ENCODE data around the gene ARHGAP18.

ARHGAP18 gene

DNA sequence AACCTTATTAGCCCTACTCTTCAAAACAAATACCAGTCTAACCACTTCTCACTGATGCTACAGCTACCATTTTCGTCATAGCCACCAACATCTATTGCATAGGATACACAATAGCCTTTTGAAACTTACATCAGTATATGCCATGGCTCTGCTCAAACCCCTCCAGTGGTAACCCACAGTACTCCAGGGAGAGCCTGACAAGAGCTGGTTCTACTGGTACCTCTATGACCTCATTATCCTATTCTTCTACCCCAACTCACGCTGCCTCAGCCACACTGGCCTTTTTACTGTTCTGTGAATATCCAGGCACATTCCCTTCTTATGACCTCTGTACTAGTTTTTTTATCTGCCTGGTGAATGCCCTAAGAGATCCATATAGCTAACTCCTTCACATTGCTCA is 157.6 kb downstream of the ARHGAP18 start:
- H3K4me1 ChIP-seq (ENCODE audit: low read length) = no peaks in the 10 kb centered on the region
- H3K9ac ChIP-seq (ENCODE audit: low read length) = no peak overlapping the region
- H2AFZ ChIP-seq (ENCODE audit: low read length) = no peak overlapping the region
- no peak overlapping the region for H3K4me2 ChIP-seq (ENCODE audit: low read depth, low read length)
- no peaks in the 10 kb centered on the region for H3K36me3 ChIP-seq (replicated peaks; ENCODE audit: insufficient read depth, low read length)
- no peaks in the 10 kb centered on the region; the same call in 1 of the 2 replicates for H3K9me3 ChIP-seq (replicated peaks; ENCODE audit: insufficient read depth, low read length)
- H3F3A ChIP-seq (ENCODE audit: insufficient read depth, low read length) = no peaks in the 10 kb centered on the region
- H3K9me2 ChIP-seq (replicated peaks; ENCODE audit: insufficient read depth, low read length) = no peaks in the 10 kb centered on the region
- DNase-seq = no peak
- H4K20me1 ChIP-seq (ENCODE audit: insufficient read depth, low read length) = no peaks in the 10 kb centered on the region
- no peaks in the 10 kb centered on the region for H3K27me3 ChIP-seq (replicated peaks; ENCODE audit: insufficient read depth, low read length)
- no peak overlapping the region for H3K4me3 ChIP-seq (ENCODE audit: low read length)
- H3K27ac ChIP-seq (ENCODE audit: low read length) = no peak overlapping the region
- TF ChIP-seq, protein P1, sequence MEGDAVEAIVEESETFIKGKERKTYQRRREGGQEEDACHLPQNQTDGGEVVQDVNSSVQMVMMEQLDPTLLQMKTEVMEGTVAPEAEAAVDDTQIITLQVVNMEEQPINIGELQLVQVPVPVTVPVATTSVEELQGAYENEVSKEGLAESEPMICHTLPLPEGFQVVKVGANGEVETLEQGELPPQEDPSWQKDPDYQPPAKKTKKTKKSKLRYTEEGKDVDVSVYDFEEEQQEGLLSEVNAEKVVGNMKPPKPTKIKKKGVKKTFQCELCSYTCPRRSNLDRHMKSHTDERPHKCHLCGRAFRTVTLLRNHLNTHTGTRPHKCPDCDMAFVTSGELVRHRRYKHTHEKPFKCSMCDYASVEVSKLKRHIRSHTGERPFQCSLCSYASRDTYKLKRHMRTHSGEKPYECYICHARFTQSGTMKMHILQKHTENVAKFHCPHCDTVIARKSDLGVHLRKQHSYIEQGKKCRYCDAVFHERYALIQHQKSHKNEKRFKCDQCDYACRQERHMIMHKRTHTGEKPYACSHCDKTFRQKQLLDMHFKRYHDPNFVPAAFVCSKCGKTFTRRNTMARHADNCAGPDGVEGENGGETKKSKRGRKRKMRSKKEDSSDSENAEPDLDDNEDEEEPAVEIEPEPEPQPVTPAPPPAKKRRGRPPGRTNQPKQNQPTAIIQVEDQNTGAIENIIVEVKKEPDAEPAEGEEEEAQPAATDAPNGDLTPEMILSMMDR (IDR thresholded peaks at IDR 0.05; ENCODE audit: low read length) = no peak
- TF ChIP-seq EZH2 (optimal IDR thresholded peaks at IDR 0.05; ENCODE audit: low read depth, low read length) (no peak), EZH2phosphoT487 (IDR thresholded peaks at IDR 0.05; ENCODE audit: low read length) (no peak)
- H3K79me2 ChIP-seq (ENCODE audit: low read length) = no peaks in the 10 kb centered on the region

GRCh38 chr6:129551486-129551885 is 158.5 kb downstream of the ARHGAP18 start:
- no peak for DNase-seq
- Histone ChIP-seq H3K9me2 (replicated peaks; ENCODE audit: insufficient read depth, low read length) (no peaks in the 10 kb centered on the region), H2AFZ (ENCODE audit: low read length) (no peak overlapping the region), H3K9me3 (replicated peaks; ENCODE audit: insufficient read depth, low read length) (no peaks in the 10 kb centered on the region; the same call in 1 of the 2 replicates), H3K4me1 (ENCODE audit: low read length) (no peaks in the 10 kb centered on the region), H3K27me3 (replicated peaks; ENCODE audit: insufficient read depth, low read length) (no peaks in the 10 kb centered on the region), H3K4me2 (ENCODE audit: low read depth, low read length) (no peak overlapping the region), H3K4me3 (ENCODE audit: low read length) (no peak overlapping the region), H3K27ac (ENCODE audit: low read length) (no peak overlapping the region), H3F3A (ENCODE audit: insufficient read depth, low read length) (no peaks in the 10 kb centered on the region), H4K20me1 (ENCODE audit: insufficient read depth, low read length) (no peaks in the 10 kb centered on the region), H3K79me2 (ENCODE audit: low read length) (no peaks in the 10 kb centered on the region), H3K9ac (ENCODE audit: low read length) (no peak overlapping the region), H3K36me3 (replicated peaks; ENCODE audit: insufficient read depth, low read length) (no peaks in the 10 kb centered on the region)
- TF ChIP-seq, protein P1 (IDR thresholded peaks at IDR 0.05; ENCODE audit: low read length) = no peak
- TF ChIP-seq EZH2phosphoT487 (IDR thresholded peaks at IDR 0.05; ENCODE audit: low read length) = no peak
- no peak for TF ChIP-seq EZH2 (optimal IDR thresholded peaks at IDR 0.05; ENCODE audit: low read depth, low read length)

DNA sequence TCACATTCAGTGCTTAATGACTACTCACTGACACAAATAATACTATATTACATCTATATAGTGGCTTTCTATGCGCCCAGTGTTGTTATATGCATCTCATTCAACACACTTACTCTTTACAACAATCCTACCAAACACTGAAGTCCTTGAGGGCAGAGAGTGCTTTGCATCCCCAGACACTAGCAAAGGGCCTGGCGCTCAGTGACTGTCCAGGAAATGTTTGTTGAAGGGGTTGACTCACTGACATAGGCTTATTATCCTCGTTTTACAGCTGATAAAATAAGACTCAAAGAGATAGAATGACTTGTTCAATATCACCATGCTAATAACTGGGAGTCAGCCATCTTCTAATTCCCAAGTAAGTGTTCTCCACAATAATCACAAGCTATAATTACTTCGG is 163.3 kb downstream of the ARHGAP18 start:
- Histone ChIP-seq H3K4me3 (ENCODE audit: low read length) (no peak overlapping the region), H3K9ac (ENCODE audit: low read length) (no peak overlapping the region), H3F3A (ENCODE audit: insufficient read depth, low read length) (no peaks in the 10 kb centered on the region), H3K79me2 (ENCODE audit: low read length) (no peaks in the 10 kb centered on the region), H2AFZ (ENCODE audit: low read length) (no peak overlapping the region), H3K36me3 (replicated peaks; ENCODE audit: insufficient read depth, low read length) (no peaks in the 10 kb centered on the region), H3K27ac (ENCODE audit: low read length) (no peak overlapping the region), H4K20me1 (ENCODE audit: insufficient read depth, low read length) (no peaks in the 10 kb centered on the region), H3K9me2 (replicated peaks; ENCODE audit: insufficient read depth, low read length) (no peaks in the 10 kb centered on the region), H3K4me1 (ENCODE audit: low read length) (no peaks in the 10 kb centered on the region), H3K4me2 (ENCODE audit: low read depth, low read length) (no peak overlapping the region), H3K27me3 (replicated peaks; ENCODE audit: insufficient read depth, low read length) (no peaks in the 10 kb centered on the region), H3K9me3 (replicated peaks; ENCODE audit: insufficient read depth, low read length) (no peaks in the 10 kb centered on the region)
- TF ChIP-seq, protein P1 (IDR thresholded peaks at IDR 0.05; ENCODE audit: low read length) = no peak
- TF ChIP-seq EZH2 (optimal IDR thresholded peaks at IDR 0.05; ENCODE audit: low read depth, low read length) = no peak
- no peak for TF ChIP-seq EZH2phosphoT487 (IDR thresholded peaks at IDR 0.05; ENCODE audit: low read length)
- no peak for DNase-seq
